Hepatocyte (in vitro differentiated cells): ENCODE data around the gene CLMP. TPM values are rescaled to one million over a fixed set of nuclear protein-coding genes. Genes with fewer than 3 reads are reported as not detected.
"Not testable (repeated sequence)": the region's sequence is repeated elsewhere in the genome, so short reads cannot be mapped to it uniquely, and the experiment has no call there.

Experiments
- DNase-seq: peaks from one replicate; pipeline ENCODE4 v3.0.0-alpha.2; 2016; ENCODE audit warnings: low spot score
- H2AFZ ChIP-seq: fragments of 200-600 bp; sonication (generic); 2 replicates; pipeline ENCODE4 v1.6.0; 2016; ENCODE audit warnings: antibody characterized with exemption, mild to moderate bottlenecking
- H3K27ac ChIP-seq: fragments of 200-600 bp; sonication (generic); 2 replicates; pipeline ENCODE4 v1.5.1; 2016; ENCODE audit warnings: mild to moderate bottlenecking
- H3K27me3 ChIP-seq: fragments of 200-600 bp; sonication (generic); 2 replicates; pipeline ENCODE4 v1.6.1; 2016
- H3K36me3 ChIP-seq: fragments of 200-600 bp; sonication (generic); replicated peaks from 2 replicates; pipeline ENCODE4 v1.5.1; 2016; ENCODE audit warnings: low read depth; ENCODE audit not compliant: insufficient read depth
- H3K4me1 ChIP-seq: fragments of 200-600 bp; sonication (generic); 2 replicates; pipeline ENCODE4 v1.5.1; 2016; ENCODE audit warnings: mild to moderate bottlenecking, moderate library complexity; ENCODE audit not compliant: insufficient read depth
- H3K4me2 ChIP-seq: fragments of 200-600 bp; sonication (generic); 2 replicates; pipeline ENCODE4 v1.6.0; 2016
- H3K4me3 ChIP-seq: fragments of 200-600 bp; sonication (generic); 2 replicates; pipeline ENCODE4 v1.5.1; 2016; ENCODE audit warnings: mild to moderate bottlenecking
- H3K79me2 ChIP-seq: fragments of 200-600 bp; sonication (generic); 2 replicates; pipeline ENCODE4 v1.6.0; 2017; ENCODE audit warnings: mild to moderate bottlenecking
- H3K9me2 ChIP-seq: fragments of 200-600 bp; sonication (generic); replicated peaks from 2 replicates; pipeline ENCODE4 v1.6.0; 2017; ENCODE audit warnings: mild to moderate bottlenecking; ENCODE audit not compliant: insufficient read depth
- H3K9me3 ChIP-seq: fragments of 200-600 bp; sonication (generic); 2 replicates; pipeline ENCODE4 v1.5.1; 2016; ENCODE audit warnings: low read depth, mild to moderate bottlenecking
- H4K20me1 ChIP-seq: fragments of 200-600 bp; sonication (generic); 2 replicates; pipeline ENCODE4 v1.6.0; 2016; ENCODE audit warnings: mild to moderate bottlenecking; ENCODE audit not compliant: insufficient read depth, poor library complexity, severe bottlenecking
- EZH2 ChIP-seq: fragments of 200-600 bp; sonication (generic); IDR thresholded peaks from 2 replicates; pipeline ENCODE4 v1.6.1; 2016; ENCODE audit warnings: antibody characterized with exemption, mild to moderate bottlenecking, borderline replicate concordance
- EZH2phosphoT487 ChIP-seq: fragments of 200-600 bp; sonication (generic); IDR thresholded peaks from one replicate; pipeline ENCODE4 v1.6.1; 2018; ENCODE audit warnings: antibody characterized with exemption, mild to moderate bottlenecking, low read depth, moderate library complexity; ENCODE audit not compliant: unreplicated experiment, severe bottlenecking
- WGBS: methylation state at CpG from one replicate; pipeline ENCODE4 v1.1.6; 2016; ENCODE audit warnings: low lambda C conversion rate; ENCODE audit errors: missing lambda C conversion rate; 5-methylcytosine and 5-hydroxymethylcytosine counted together
- polyA plus RNA-seq: library from polyadenylated mRNA; unstranded; fragments of >200 nt; fragmentation: Nextera tagmentation; extraction: Ambion mirVana; gene quantifications from 2 replicates; pipeline ENCODE4 v1.2.1, GENCODE V29; 2016
- total RNA-seq: library from RNA; depleted of rRNA; stranded (reverse); fragments of >200 nt; gene quantifications from 2 replicates; pipeline ENCODE4 v1.2.3, GENCODE V29; 2014
- TF ChIP-seq, protein P1 (sequence below): fragments of 200-600 bp; sonication (generic); IDR thresholded peaks from 2 replicates; pipeline ENCODE4 v1.5.1; 2016; ENCODE audit warnings: antibody characterized with exemption, mild to moderate bottlenecking; ENCODE audit not compliant: poor library complexity

The CLMP gene
- total and polyA plus RNA-seq, 2 experiments from 2014 or later = 23.3 to 59.4 TPM

DNA sequence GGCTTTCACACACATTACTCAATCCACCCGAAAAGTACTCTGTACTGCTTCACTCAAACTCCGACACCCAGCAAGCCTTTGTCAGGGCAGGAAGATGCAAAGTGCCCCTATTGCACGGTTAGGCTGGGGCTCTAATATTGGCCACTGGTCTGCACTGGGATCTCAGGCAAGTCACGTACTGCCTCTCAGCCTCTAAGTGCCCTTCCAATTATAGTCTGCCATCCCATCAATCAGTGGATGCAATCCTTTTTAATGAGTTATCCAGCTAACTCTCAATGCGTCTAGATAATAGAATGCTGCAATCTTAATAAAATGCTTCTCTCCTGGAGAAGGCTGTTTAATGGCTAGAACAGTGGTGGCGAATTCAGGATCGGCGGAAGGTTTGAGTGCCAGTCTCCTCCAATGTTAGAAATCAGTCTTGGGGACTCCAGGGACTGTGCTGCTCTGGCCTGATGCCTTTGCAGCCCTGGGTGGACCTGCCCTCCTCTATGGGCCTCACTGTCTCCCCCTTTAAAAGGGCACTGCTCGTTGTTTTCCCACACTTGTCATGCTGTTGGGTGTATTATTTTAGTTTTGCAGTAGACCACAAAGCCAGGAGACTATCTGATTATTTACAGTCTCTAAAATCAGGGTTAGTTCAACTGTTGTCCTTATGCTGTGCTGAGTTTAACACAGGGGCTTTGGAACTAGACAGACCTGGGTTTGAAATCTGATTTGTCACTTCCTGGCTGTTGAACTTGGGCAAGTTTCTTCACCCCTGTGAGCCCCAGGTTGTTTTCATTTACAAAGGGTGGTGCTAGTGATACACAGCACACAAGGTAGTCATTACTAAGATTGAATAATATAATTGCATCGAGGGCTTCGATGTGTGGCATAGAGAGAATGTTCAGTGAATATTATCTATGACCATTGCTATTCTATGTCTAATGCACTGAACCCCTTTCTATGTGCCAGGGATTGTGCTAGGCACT, 36.7 kb downstream of the CLMP start:
- peaks cover 9% of the 10 kb centered on the region for H3K79me2 ChIP-seq
- no peaks in the 10 kb centered on the region for H3K27me3 ChIP-seq
- H3K4me1 ChIP-seq = no peaks in the 10 kb centered on the region
- H3K9me2 ChIP-seq = no peaks in the 10 kb centered on the region
- no peaks in the 10 kb centered on the region for H3K36me3 ChIP-seq
- no peak for DNase-seq
- no peak overlapping the region for H3K4me3 ChIP-seq
- no peak overlapping the region for H3K4me2 ChIP-seq
- 93% methylated on average over 11 of the region's 11 CpGs for WGBS
- H3K9me3 ChIP-seq = no peaks in the 10 kb centered on the region
- H4K20me1 ChIP-seq = peaks cover 3% of the 10 kb centered on the region
- TF ChIP-seq EZH2phosphoT487 = no peak
- TF ChIP-seq, protein P1, sequence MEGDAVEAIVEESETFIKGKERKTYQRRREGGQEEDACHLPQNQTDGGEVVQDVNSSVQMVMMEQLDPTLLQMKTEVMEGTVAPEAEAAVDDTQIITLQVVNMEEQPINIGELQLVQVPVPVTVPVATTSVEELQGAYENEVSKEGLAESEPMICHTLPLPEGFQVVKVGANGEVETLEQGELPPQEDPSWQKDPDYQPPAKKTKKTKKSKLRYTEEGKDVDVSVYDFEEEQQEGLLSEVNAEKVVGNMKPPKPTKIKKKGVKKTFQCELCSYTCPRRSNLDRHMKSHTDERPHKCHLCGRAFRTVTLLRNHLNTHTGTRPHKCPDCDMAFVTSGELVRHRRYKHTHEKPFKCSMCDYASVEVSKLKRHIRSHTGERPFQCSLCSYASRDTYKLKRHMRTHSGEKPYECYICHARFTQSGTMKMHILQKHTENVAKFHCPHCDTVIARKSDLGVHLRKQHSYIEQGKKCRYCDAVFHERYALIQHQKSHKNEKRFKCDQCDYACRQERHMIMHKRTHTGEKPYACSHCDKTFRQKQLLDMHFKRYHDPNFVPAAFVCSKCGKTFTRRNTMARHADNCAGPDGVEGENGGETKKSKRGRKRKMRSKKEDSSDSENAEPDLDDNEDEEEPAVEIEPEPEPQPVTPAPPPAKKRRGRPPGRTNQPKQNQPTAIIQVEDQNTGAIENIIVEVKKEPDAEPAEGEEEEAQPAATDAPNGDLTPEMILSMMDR = no peak
- TF ChIP-seq EZH2 = no peak
- H3K27ac ChIP-seq = no peak overlapping the region
- no peak overlapping the region for H2AFZ ChIP-seq

DNA sequence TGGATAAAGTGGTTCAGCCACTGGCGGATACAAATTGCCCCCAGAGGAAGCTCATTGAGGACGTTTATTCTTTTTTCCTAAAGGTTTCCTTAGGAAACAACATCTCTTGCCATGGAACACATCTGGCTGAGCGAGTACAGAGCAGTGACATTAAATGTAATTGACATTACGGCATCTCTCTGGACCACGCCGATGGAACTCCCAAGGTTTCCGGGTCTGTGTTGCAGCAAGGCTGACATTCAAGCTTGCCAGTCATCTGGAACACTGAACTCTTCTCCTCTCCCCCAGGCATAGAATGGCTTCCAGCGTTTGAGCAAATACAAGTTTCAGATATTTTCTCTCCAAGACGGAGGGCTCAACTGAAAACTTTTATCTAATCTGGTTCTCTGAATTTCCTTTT, 42.1 kb downstream of the CLMP start:
- DNase-seq = no peak
- 77% methylated on average over 9 of the region's 9 CpGs for WGBS
- Histone ChIP-seq H3K79me2 (no peaks in the 10 kb centered on the region), H3K4me2 (no peak overlapping the region), H3K4me1 (no peaks in the 10 kb centered on the region), H3K36me3 (no peaks in the 10 kb centered on the region), H4K20me1 (peaks cover 3% of the 10 kb centered on the region), H2AFZ (no peak overlapping the region), H3K4me3 (no peak overlapping the region), H3K9me2 (no peaks in the 10 kb centered on the region), H3K27ac (no peak overlapping the region), H3K9me3 (no peaks in the 10 kb centered on the region), H3K27me3 (no peaks in the 10 kb centered on the region)
- TF ChIP-seq, protein P1 = no peak
- TF ChIP-seq EZH2phosphoT487 (no peak), EZH2 (no peak)

DNA sequence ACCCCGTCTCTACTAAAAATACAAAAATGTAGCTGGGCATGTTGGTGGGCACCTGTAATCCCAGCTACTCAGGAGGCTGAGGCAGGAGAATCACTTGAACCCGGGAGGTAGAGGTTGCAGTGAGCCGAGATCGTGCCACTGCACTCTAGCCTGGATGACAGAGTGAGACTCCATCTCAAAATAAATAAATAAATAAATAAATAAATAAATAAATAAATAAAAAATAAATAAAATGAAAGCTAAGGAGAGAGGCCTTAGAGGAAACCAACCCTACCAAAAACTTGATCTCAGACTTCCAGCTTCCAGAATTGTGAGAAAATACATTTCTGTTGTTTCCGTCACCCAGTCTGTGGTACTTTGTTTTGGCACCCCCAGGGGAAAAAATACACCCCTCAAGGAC, 42.7 kb downstream of the CLMP start:
- not testable (repeated sequence) for H3K36me3 ChIP-seq, H3K27ac ChIP-seq, DNase-seq, H3K79me2 ChIP-seq, H2AFZ ChIP-seq, H4K20me1 ChIP-seq, H3K4me2 ChIP-seq, H3K9me3 ChIP-seq, H3K4me3 ChIP-seq, H3K9me2 ChIP-seq, H3K27me3 ChIP-seq, H3K4me1 ChIP-seq
- 98% methylated on average over 5 of the region's 5 CpGs for WGBS

DNA sequence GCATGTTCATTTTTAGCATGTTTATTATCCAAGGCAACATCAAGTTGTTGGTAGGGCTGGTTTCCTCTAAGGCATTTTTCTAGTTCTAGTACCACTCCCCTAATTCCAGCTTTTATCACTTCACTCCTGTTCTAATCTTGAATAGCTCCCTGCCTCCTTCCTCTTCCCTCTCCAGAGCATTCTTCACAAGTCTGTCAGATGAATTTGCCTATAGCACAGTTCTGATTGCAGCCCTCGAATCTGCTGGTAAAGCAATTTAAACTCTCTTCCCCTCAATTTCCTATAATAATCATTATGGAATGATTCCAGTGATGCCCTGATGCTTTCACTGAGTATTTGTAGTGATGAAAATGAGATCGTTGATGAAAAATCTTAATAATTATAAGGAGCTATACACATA, 43.3 kb downstream of the CLMP start:
- TF ChIP-seq EZH2phosphoT487 = no peak
- TF ChIP-seq, protein P1 = no peak
- TF ChIP-seq EZH2 = no peak
- Histone ChIP-seq H3K4me2 (no peak overlapping the region), H3K27me3 (no peaks in the 10 kb centered on the region), H3K9me2 (no peaks in the 10 kb centered on the region), H3K4me1 (no peaks in the 10 kb centered on the region), H3K27ac (no peak overlapping the region), H2AFZ (no peak overlapping the region), H3K9me3 (no peaks in the 10 kb centered on the region), H4K20me1 (peaks cover 3% of the 10 kb centered on the region), H3K79me2 (peaks cover 2% of the 10 kb centered on the region), H3K4me3 (no peak overlapping the region), H3K36me3 (no peaks in the 10 kb centered on the region)
- 83% methylated on average over 2 of the region's 2 CpGs for WGBS
- DNase-seq = no peak
